ENCODE data around the gene NKX2-4. TPM values are rescaled to one million over a fixed set of nuclear protein-coding genes. Genes with fewer than 3 reads are reported as not detected.

Gene NKX2-4
- total and polyA plus RNA-seq, 10 of the 15 experiments (the other 5 are each of a cell fraction or from before 2014, with no cell fraction given) = not detected

DNA sequence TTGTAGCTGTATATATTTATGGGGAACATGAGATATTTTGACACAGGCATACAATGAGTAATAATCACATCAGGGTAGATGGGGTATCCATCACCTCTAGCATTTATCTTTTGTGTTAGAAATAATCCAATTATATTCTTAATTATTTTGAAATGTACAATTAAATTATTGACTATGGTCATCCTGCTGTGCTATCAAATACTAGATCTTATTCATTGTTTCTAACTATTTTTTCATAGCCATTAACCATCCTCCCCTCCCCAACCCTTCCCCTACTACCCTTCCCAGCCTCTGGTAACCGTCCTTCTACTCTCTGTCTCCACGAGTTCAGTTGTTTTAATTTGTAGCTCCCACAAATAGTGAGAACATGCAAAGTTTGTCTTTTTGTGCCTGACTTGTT, 28.5 kb downstream of the NKX2-4 start:
- in situ Hi-C loops (cut with MboI) (no loop called here), intact Hi-C loops (cut with micrococcal nuclease; ENCODE audit: unreplicated experiment) (no loop called here)
- H3K27me3 ChIP-seq (replicated peaks in 1 of 2; ENCODE audit: control insufficient read depth in 2 of 2, insufficient read depth in 2 of 2, low read length in 1 of 2) = no peaks in the 10 kb centered on the region
- no peaks in the 10 kb centered on the region for H4K20me1 ChIP-seq (ENCODE audit: control insufficient read depth, insufficient read depth)
- peaks cover 2 to 10% of the 10 kb centered on the region in 2 experiments; a peak in 2 of 4 replicates for H3K36me3 ChIP-seq (ENCODE audit: control insufficient read depth in 2 of 2, insufficient read depth in 2 of 2, low read length in 1 of 2)
- no peak overlapping the region for H3K4me3 ChIP-seq
- 69% methylated on average over 2 of the region's 2 CpGs for WGBS (ENCODE audit: insufficient coverage, insufficient replicate concordance, low lambda C conversion rate, missing lambda C conversion rate)
- no peaks in the 10 kb centered on the region for H3K79me2 ChIP-seq (ENCODE audit: control insufficient read depth, insufficient read depth, low read length)
- FAIRE-seq = no peak
- DNase-seq (ENCODE audit: low read depth, low spot score) = no peak
- no TSS peak for BruUV-seq (replicated peaks)
- RAD21 ChIA-PET (ENCODE audit: unreplicated experiment) = no interaction called here
- SMC1A ChIA-PET (ENCODE audit: uncharacterized antibody, unreplicated experiment) = interaction anchor here (1.3 to 1.9 kb wide), 2 partner anchors 14 to 16 kb away, joined by 4 to 5 read pairs; no protein-coding TSS in a partner anchor
- H3K9me3 ChIP-seq (replicated peaks; ENCODE audit: control insufficient read depth, insufficient read depth, low read length) = no peaks in the 10 kb centered on the region
- H3K4me1 ChIP-seq (ENCODE audit: control insufficient read depth, insufficient read depth, low read length) = no peaks in the 10 kb centered on the region
- ATAC-seq = no peak
- H3K9ac ChIP-seq (ENCODE audit: control insufficient read depth, insufficient read depth, low read length) = no peak overlapping the region
- H2AFZ ChIP-seq (ENCODE audit: control insufficient read depth, low read depth, low read length) = no peak overlapping the region
- POLR2A ChIA-PET = no interaction called here
- no peak overlapping the region for H3K27ac ChIP-seq (ENCODE audit: control insufficient read depth, insufficient read depth)
- H3K4me2 ChIP-seq (ENCODE audit: control insufficient read depth, insufficient read depth) = no peak overlapping the region
- CTCF ChIA-PET = interaction anchor here (1.4 kb wide), 1 partner anchor 247 kb away, joined by 3 read pairs; no protein-coding TSS in a partner anchor
- TF ChIP-seq STAT1 (conservative IDR thresholded peaks at IDR 0.05) (no peak), ASH2L (IDR thresholded peaks at IDR 0.05; ENCODE audit: borderline replicate concordance, low read depth) (no peak), CEBPB (IDR thresholded peaks at IDR 0.05; ENCODE audit: borderline replicate concordance in 1 of 2, low read depth in 2 of 2, low read length in 2 of 2) (no peak), SMAD5 (IDR thresholded peaks at IDR 0.05; ENCODE audit: low read depth) (no peak), KLF5 (IDR thresholded peaks at IDR 0.05; ENCODE audit: partially characterized antibody) (no peak), EED (IDR thresholded peaks at IDR 0.05; ENCODE audit: low read depth) (no peak), IRF4 (IDR thresholded peaks at IDR 0.05; ENCODE audit: low read depth, low read length) (no peak), RUNX3 (IDR thresholded peaks at IDR 0.05; ENCODE audit: low read length) (no peak), PAX5 (IDR thresholded peaks at IDR 0.05; ENCODE audit: borderline replicate concordance, low read depth, low read length) (no peak), CBX3 (IDR thresholded peaks at IDR 0.05; ENCODE audit: borderline replicate concordance, low read depth) (no peak), SMARCA5 (IDR thresholded peaks at IDR 0.05) (no peak), TBL1XR1 (IDR thresholded peaks at IDR 0.05; ENCODE audit: low read depth, low read length) (no peak), ESRRA (IDR thresholded peaks at IDR 0.05; ENCODE audit: low read length) (no peak)
- TF ChIP-seq, protein P1, sequence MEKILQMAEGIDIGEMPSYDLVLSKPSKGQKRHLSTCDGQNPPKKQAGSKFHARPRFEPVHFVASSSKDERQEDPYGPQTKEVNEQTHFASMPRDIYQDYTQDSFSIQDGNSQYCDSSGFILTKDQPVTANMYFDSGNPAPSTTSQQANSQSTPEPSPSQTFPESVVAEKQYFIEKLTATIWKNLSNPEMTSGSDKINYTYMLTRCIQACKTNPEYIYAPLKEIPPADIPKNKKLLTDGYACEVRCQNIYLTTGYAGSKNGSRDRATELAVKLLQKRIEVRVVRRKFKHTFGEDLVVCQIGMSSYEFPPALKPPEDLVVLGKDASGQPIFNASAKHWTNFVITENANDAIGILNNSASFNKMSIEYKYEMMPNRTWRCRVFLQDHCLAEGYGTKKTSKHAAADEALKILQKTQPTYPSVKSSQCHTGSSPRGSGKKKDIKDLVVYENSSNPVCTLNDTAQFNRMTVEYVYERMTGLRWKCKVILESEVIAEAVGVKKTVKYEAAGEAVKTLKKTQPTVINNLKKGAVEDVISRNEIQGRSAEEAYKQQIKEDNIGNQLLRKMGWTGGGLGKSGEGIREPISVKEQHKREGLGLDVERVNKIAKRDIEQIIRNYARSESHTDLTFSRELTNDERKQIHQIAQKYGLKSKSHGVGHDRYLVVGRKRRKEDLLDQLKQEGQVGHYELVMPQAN (conservative IDR thresholded peaks at IDR 0.05) = no peak
- TF ChIP-seq, protein P2, sequence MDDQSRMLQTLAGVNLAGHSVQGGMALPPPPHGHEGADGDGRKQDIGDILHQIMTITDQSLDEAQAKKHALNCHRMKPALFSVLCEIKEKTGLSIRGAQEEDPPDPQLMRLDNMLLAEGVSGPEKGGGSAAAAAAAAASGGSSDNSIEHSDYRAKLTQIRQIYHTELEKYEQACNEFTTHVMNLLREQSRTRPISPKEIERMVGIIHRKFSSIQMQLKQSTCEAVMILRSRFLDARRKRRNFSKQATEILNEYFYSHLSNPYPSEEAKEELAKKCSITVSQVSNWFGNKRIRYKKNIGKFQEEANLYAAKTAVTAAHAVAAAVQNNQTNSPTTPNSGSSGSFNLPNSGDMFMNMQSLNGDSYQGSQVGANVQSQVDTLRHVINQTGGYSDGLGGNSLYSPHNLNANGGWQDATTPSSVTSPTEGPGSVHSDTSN (IDR thresholded peaks at IDR 0.05; ENCODE audit: insufficient replicate concordance, low read depth, low read length) = no peak
- TF ChIP-seq, protein P3, sequence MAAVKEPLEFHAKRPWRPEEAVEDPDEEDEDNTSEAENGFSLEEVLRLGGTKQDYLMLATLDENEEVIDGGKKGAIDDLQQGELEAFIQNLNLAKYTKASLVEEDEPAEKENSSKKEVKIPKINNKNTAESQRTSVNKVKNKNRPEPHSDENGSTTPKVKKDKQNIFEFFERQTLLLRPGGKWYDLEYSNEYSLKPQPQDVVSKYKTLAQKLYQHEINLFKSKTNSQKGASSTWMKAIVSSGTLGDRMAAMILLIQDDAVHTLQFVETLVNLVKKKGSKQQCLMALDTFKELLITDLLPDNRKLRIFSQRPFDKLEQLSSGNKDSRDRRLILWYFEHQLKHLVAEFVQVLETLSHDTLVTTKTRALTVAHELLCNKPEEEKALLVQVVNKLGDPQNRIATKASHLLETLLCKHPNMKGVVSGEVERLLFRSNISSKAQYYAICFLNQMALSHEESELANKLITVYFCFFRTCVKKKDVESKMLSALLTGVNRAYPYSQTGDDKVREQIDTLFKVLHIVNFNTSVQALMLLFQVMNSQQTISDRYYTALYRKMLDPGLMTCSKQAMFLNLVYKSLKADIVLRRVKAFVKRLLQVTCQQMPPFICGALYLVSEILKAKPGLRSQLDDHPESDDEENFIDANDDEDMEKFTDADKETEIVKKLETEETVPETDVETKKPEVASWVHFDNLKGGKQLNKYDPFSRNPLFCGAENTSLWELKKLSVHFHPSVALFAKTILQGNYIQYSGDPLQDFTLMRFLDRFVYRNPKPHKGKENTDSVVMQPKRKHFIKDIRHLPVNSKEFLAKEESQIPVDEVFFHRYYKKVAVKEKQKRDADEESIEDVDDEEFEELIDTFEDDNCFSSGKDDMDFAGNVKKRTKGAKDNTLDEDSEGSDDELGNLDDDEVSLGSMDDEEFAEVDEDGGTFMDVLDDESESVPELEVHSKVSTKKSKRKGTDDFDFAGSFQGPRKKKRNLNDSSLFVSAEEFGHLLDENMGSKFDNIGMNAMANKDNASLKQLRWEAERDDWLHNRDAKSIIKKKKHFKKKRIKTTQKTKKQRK (IDR thresholded peaks at IDR 0.05; ENCODE audit: low read depth, low read length) = no peak
- TF ChIP-seq, protein P4, sequence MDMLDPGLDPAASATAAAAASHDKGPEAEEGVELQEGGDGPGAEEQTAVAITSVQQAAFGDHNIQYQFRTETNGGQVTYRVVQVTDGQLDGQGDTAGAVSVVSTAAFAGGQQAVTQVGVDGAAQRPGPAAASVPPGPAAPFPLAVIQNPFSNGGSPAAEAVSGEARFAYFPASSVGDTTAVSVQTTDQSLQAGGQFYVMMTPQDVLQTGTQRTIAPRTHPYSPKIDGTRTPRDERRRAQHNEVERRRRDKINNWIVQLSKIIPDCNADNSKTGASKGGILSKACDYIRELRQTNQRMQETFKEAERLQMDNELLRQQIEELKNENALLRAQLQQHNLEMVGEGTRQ (IDR thresholded peaks at IDR 0.05; ENCODE audit: borderline replicate concordance, low read depth, low read length) = no peak

Measured in GM12878 (cell line).